OCI-LY3 (cell line): ENCODE measurements around the gene CDH6.

Source experiments
- H2AFZ ChIP-seq: fragments of 200-600, 300-600 bp; shearing (Covaris generic); 2 replicates; pipeline ENCODE4 v1.6.0; 2014; ENCODE audit warnings: antibody characterized with exemption, low read depth, low read length
- H3K27ac ChIP-seq: fragments of 200-600, 300-600 bp; sonication (generic); 2 replicates; pipeline ENCODE4 v1.5.1; 2014; ENCODE audit warnings: mild to moderate bottlenecking, low read length, moderate library complexity, mixed read lengths
- H3K27me3 ChIP-seq: fragments of 200-600, 300-600 bp; sonication (generic); 2 replicates; pipeline ENCODE4 v1.6.1; 2014; ENCODE audit warnings: low read depth, low read length, mixed read lengths
- H3K36me3 ChIP-seq: fragments of 200-600, 300-600 bp; sonication (generic); replicated peaks from 2 replicates; pipeline ENCODE3; 2014; ENCODE audit warnings: low read depth, low read length, mixed read lengths
- H3K4me1 ChIP-seq: fragments of 300-600, 200-600 bp; sonication (generic); 2 replicates; pipeline ENCODE4 v1.6.1; 2014; ENCODE audit warnings: low read length, mixed read lengths
- H3K4me2 ChIP-seq: fragments of 200-600, 300-600 bp; sonication (generic); 2 replicates; pipeline ENCODE4 v1.6.1; 2014; ENCODE audit warnings: low read length, mixed read lengths
- H3K4me3 ChIP-seq: fragments of 300-600, 200-600 bp; sonication (generic); 2 replicates; pipeline ENCODE4 v1.5.1; 2014; ENCODE audit warnings: antibody characterized with exemption, mild to moderate bottlenecking, low read length, moderate library complexity
- H3K79me2 ChIP-seq: fragments of 300-600, 200-600 bp; shearing (Covaris generic); 2 replicates; pipeline ENCODE4 v1.6.1; 2014; ENCODE audit warnings: mild to moderate bottlenecking, low read length, mixed read lengths
- H3K9ac ChIP-seq: fragments of 300-600, 200-600 bp; shearing (Covaris generic); 2 replicates; pipeline ENCODE4 v1.6.0; 2014; ENCODE audit warnings: mild to moderate bottlenecking, low read length, moderate library complexity
- H3K9me3 ChIP-seq: fragments of 200-600, 300-600 bp; shearing (Covaris generic); 2 replicates; pipeline ENCODE4 v1.6.1; 2014; ENCODE audit warnings: low read length, mixed read lengths; ENCODE audit not compliant: insufficient read depth
- H4K20me1 ChIP-seq: fragments of 200-600, 300-600 bp; sonication (generic); 2 replicates; pipeline ENCODE4 v1.6.1; 2016; ENCODE audit warnings: low read length, mixed read lengths; ENCODE audit not compliant: insufficient read depth
- EZH2phosphoT487 ChIP-seq: fragments of 200-600 bp; shearing (Covaris generic); IDR thresholded peaks from 2 replicates; pipeline ENCODE4 v1.6.1; 2018; ENCODE audit warnings: antibody characterized with exemption, mixed run types, low read depth
- TF ChIP-seq, protein P1 (sequence below): fragments of 200-600, 300-600 bp; sonication (generic); IDR thresholded peaks from 2 replicates; pipeline ENCODE4 v1.5.1; 2014; ENCODE audit warnings: antibody characterized with exemption, low read length, low read depth

The CDH6 gene

GRCh38 chr5:31208043-31208442 is 14.6 kb downstream of the CDH6 start:
- TF ChIP-seq EZH2phosphoT487: no peak
- TF ChIP-seq, protein P1, sequence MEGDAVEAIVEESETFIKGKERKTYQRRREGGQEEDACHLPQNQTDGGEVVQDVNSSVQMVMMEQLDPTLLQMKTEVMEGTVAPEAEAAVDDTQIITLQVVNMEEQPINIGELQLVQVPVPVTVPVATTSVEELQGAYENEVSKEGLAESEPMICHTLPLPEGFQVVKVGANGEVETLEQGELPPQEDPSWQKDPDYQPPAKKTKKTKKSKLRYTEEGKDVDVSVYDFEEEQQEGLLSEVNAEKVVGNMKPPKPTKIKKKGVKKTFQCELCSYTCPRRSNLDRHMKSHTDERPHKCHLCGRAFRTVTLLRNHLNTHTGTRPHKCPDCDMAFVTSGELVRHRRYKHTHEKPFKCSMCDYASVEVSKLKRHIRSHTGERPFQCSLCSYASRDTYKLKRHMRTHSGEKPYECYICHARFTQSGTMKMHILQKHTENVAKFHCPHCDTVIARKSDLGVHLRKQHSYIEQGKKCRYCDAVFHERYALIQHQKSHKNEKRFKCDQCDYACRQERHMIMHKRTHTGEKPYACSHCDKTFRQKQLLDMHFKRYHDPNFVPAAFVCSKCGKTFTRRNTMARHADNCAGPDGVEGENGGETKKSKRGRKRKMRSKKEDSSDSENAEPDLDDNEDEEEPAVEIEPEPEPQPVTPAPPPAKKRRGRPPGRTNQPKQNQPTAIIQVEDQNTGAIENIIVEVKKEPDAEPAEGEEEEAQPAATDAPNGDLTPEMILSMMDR: no peak
- H3K27ac ChIP-seq: no peak overlapping the region
- H3K4me2 ChIP-seq: no peak overlapping the region
- H3K9ac ChIP-seq: no peak overlapping the region
- H3K9me3 ChIP-seq: no peaks in the 10 kb centered on the region
- H3K27me3 ChIP-seq: no peaks in the 10 kb centered on the region
- H4K20me1 ChIP-seq: no peaks in the 10 kb centered on the region
- H2AFZ ChIP-seq: no peak overlapping the region
- no peaks in the 10 kb centered on the region for H3K36me3 ChIP-seq
- H3K79me2 ChIP-seq: no peaks in the 10 kb centered on the region
- no peaks in the 10 kb centered on the region for H3K4me1 ChIP-seq
- H3K4me3 ChIP-seq: no peak overlapping the region

- no peaks in the 10 kb centered on the region for H3K27me3 ChIP-seq
- H3K9me3 ChIP-seq: no peaks in the 10 kb centered on the region
- TF ChIP-seq, protein P1: no peak
- TF ChIP-seq EZH2phosphoT487: no peak
- H3K4me2 ChIP-seq: no peak overlapping the region
- no peak overlapping the region for H3K4me3 ChIP-seq
- H3K36me3 ChIP-seq: no peaks in the 10 kb centered on the region
- no peak overlapping the region for H3K27ac ChIP-seq
- no peaks in the 10 kb centered on the region for H3K4me1 ChIP-seq
- no peaks in the 10 kb centered on the region for H3K79me2 ChIP-seq
- H4K20me1 ChIP-seq: no peaks in the 10 kb centered on the region
- H2AFZ ChIP-seq: no peak overlapping the region
- H3K9ac ChIP-seq: no peak overlapping the region
These were observed 15.8 kb downstream of the CDH6 start for GRCh38 chr5:31209334-31209733.

- Histone ChIP-seq H3K27me3 (no peaks in the 10 kb centered on the region), H3K4me3 (no peak overlapping the region), H4K20me1 (no peaks in the 10 kb centered on the region), H3K4me1 (no peaks in the 10 kb centered on the region), H3K4me2 (no peak overlapping the region), H3K9ac (no peak overlapping the region), H2AFZ (no peak overlapping the region), H3K36me3 (no peaks in the 10 kb centered on the region), H3K9me3 (no peaks in the 10 kb centered on the region), H3K27ac (no peak overlapping the region), H3K79me2 (no peaks in the 10 kb centered on the region)
- TF ChIP-seq, protein P1: no peak
- TF ChIP-seq EZH2phosphoT487: no peak
These were observed 17.6 kb downstream of the CDH6 start for GRCh38 chr5:31211098-31211497.

DNA sequence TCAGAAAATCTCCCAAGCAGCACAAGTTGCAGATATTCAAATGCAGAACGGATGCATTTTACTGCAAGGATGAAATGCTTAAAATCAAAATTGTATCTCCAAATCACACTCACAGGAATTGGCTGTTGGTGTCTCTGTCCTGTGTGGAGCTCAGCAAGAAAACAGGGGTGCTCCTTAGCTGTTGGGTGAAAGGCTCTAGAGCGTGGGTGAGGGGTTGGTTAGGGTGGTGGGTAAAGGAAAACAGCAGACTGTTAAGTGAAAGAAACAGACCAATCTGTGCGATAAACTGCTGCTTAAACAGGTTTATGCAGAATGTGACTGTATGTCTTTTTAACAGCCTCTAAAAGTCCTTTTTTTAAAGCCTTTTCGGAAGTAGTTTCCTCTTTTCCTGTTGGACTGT is 19.8 kb downstream of the CDH6 start:
- Histone ChIP-seq H3K4me3 (no peak overlapping the region), H4K20me1 (no peaks in the 10 kb centered on the region), H3K27ac (no peak overlapping the region), H3K4me2 (no peak overlapping the region), H2AFZ (no peak overlapping the region), H3K27me3 (no peaks in the 10 kb centered on the region), H3K9me3 (no peaks in the 10 kb centered on the region), H3K9ac (no peak overlapping the region), H3K36me3 (no peaks in the 10 kb centered on the region), H3K79me2 (no peaks in the 10 kb centered on the region), H3K4me1 (no peaks in the 10 kb centered on the region)
- TF ChIP-seq, protein P1: no peak
- TF ChIP-seq EZH2phosphoT487: no peak
